GM04504 (cell line): Measurements from ENCODE around the gene ALPG.
"Not testable (repeated sequence)": the region's sequence is repeated elsewhere in the genome, so short reads cannot be mapped to it uniquely, and the experiment has no call there.

Experiments used
- DNase-seq: peaks from one replicate; pipeline ENCODE4 v3.0.0-alpha.2; 2012; ENCODE audit warnings: low read depth

ALPG gene

DNA sequence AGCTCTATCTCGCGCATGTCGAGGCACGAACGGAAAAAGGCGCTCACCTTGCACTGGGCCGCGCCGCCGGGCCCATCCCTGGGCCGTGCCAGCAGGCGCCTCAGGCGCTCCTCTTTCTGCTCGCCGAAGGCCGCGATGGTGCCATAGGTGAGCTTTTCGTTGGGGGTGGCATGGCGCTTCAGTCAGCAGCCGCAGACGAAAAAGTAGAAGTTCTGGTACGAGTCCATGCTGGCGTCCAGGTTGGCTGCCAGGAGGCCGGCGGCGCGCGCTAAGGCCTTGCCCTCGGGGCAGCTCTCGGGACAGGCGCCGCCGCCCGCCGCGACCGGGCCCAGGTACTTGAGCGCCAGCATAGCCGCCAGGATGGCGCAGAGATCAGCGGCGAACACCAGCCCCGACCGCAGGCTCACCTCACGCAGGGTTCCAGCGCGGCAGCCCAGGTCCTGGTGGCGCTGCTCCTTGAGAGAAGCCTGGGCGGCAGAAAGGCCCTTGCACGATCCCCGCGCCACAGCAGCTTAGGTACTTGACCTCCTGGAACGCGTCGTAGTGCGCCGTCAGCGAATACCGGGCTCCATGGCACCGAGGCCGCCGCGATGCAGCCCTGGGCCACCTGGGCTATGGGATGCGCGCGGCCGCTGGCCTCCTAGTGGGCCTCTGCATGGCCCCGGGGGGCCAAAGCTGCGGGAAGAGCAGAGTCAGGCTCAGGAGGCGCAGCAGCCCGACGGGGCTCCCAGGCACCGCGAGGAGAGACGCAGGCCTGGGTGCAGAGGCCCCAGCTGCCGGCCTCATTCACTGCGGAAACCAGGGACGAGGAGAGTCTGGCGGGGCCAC is 12.8 kb downstream of the ALPG start:
- no peak for DNase-seq

DNA sequence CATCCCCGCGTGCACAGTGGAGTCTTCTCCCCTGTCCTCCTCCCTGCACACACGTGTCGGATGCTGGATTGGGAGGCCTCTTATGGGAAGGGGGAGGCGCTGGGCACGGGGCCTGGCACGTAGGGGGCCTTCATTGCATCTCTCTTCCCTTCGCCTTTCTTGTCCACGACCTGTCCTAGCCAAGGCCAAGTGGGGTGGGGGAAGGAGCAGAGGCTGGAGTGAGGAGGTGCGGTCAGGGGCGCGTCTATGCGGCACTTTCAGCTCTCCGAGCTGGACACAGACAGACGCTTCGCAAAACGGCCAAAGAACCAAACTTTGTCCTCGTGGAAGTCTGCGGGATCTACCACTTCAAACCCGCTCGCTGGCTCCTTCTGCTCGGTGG is 13.4 kb downstream of the ALPG start:
- DNase-seq = no peak

DNA sequence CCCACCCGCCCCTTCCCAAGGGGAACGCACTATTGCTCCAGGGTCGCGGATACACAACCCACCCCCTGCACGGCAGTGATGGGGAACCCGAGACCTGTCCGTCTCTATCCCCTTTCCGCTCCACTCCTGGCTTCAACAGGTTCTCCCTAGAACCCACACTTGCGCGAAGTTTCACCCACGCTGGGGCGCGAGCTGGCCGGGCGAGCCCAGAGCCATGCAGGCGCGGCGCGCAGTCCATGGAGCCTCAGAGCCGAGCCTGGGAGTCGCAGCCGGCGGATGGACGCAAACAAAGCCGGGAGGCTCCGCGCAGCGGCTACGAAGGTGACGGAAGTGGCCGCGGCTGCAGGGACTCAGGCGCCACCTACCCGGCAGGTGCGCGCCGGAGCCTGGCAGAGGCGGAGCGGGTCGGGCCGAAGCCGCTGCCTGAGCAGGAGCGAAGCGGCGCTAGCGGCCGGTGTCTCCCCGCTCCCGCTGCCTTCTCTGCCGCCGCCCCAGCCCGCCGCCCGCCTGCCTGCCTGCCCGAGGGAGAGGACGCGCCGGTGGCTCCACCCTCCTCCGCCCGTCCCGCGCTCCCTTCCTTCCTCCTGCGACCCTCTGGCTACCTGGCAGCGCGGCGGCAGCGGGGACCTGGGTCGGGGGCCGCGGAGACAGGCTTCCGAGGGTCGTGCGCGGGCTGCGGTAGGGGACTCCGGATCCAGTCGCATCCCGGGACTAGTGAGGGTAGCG is 14.0 kb downstream of the ALPG start:
- DNase-seq = no peak

DNA sequence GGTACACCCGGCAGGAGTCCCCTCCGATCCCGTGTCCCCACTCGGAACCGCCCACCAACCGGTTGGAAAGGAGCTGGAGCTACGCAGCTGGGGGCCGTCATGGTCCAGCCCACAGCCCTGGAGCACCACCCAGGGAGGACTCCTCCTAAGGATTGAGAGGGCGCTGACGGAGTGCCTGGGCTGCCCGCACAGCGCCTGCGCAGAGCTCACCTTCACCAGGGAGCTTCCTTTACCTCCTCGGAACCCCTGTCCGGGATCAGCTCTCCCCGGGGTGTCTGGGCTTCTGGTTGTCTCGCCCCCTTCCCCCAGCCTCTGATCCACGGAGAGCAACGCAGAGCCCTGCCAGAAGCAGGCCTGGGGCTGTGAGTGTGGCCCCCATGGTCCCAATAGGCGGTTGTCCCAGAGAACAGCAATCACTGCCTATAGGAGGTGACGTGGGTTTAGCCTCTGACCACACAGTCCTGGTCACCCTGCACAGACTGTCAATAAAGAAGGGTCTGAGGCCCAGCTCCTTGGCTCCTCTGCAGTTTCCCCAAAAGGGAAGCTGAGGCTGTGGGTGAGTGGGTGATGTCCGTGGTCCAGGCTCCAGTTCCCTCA is 14.6 kb downstream of the ALPG start:
- no peak for DNase-seq

DNA sequence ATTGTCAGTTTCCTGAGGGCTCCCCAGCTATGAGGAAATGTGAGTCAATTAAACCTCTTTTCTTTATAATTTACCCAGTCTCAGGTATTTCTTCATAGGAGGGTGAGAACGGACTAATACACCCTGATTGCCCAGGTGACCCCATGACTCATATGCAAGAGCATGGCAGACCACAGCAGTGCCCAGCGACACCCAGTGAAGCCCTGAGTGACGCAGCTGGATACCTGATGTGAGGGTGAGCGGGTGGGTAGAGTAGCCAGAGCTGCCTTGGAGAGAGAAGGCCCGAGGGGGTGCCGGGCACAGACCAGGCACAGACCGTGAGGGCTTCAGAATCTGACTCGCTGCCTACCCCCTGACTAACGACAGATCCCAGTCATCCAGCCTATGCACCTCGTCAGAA is 15.4 kb downstream of the ALPG start:
- no peak for DNase-seq

DNA sequence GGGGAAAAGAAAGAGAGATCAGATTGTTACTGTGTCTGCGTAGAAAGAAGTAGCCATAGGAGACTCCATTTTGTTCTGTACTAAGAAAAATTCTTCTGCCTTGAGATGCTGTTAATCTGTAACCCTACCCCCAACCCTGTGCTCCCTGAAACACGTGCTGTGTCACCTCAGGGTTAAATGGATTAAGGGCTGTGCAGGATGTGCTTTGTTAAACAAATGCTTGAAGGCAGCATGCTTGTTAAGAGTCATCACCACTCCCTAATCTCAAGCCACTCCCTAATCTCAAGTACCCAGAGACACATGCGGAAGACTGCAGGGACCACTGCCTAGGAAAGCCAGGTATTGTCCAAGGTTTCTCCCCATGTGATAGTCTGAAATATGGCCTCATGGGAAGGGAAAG is 16.4 kb downstream of the ALPG start:
- DNase-seq = not testable (repeated sequence)

DNA sequence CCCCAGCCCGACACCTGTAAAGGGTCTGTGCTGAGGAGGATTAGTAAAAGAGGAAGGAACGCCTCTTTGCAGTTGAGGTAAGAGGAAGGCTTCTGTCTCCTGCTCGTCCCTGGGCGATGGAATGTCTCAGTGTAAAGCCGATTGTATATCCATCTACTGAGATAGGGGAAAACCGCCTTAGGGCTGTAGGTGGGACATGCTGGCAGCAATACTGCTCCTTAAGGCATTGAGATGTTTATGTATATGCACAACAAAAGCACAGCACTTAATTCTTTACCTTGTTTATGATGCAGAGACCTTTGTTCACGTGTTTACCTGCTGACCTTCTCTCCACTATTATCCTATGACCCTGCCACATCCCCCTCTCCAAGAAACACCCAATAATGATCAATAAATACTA is 16.8 kb downstream of the ALPG start:
- not testable (repeated sequence) for DNase-seq

DNA sequence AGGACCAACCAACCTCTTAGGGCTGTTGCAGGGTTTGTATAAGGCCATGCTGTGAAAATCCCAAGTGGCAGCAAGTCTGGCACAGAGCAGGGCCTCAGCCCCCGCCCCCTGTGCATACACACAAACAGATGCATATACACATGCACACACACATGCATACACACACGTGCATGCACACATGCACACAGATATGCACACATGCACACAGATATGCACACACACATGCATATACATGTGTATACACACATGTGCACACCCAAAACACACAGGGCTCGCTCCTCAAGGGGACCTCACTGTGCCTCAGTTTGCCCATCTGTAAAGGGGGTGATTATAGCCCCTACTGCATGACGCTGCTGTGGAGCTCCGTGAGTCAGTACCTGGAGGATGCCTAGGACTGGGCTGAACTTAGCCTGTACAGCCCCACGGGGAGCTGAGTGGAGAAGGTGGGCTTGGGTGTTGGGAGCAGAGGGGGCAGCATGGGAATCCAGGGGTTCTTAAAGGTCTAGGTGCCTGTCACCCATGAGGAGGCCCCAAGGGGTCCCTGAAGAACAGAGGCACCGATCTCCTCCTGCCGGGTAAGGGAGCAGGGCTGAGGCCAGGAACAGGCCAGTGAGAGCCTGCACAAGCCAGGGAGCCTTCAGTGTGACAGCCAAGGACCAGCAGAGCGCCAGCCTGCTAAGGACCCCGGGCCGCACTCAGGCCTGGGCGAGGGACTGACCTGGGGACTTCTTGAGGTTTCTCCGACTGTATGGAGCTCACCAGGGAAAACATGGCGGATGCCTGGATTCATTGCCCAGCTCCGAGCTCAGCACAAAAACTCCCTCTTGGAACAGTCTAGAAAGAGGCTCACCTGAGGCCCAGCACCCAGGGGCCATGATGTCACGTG is 25.3 kb downstream of the ALPG start:
- no peak for DNase-seq

DNA sequence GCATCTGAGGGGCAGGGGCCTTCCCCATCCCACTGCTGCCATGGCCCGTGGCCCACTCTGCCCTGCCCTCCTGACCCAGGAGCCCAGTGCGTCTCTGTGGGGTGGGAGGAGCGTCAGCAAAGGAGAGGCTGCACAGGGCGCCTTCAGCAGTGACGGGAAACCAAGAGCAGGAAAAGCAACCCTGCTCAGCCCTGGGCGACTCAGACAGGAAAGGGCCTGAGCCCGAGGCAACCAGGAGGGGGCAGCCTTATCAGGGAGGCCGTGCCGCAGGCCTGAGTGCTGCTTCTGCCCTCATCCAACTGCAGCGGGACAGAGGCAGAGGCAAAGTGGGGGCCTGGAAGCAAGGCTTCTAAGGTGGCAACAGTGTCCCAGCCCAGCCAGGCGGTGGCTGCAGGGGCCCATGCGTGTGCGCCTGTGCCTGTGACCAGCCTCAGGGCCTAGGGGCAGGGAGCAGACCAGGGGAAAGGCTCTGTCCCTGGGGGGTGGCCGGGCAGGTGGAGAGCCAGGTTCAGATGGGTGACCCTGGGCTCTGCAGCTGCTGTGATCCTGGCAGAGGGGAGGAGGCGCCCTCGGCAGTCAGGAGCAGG is 26.0 kb downstream of the ALPG start:
- DNase-seq = no peak

DNA sequence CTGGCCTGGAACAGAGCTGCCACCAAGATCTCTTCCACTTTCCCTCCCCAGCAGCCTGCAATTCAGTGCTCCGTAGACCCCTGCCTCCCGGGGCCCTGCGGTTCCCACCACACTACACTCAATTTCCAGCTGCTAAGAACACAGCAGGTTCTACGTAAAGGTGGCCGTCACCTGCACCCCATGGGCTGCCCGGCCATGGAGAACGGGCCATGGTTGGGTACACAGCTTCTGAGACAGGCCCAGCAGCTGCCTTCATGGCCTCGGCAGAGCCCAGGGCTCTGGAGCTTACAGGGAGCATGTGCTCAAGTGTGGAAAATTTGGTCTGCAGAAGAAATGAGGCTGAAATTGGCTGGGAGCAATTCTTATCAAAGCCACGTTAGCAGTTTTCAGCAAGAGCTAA is 27.0 kb downstream of the ALPG start:
- DNase-seq = not testable (repeated sequence)

DNA sequence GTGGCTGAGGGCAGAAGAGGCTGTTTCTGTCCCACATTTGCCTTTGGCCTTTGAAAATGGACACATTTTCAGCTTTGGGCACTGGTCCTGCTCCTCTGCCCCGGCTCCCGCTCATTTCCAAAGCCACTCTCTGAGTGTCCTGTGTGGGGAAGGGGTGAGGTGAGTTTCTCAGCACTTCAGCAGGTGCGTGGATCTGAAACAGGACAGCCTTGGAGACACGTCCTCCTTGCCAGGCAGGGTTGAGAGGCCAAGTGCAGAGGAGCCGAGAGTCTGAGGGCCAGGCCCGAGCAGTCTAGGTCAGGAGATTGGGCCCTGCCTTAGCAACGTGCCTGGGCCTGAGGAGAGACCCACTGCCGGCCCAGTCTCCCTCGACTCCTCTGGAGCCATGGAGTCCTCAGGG is 27.4 kb downstream of the ALPG start:
- DNase-seq = no peak

DNA sequence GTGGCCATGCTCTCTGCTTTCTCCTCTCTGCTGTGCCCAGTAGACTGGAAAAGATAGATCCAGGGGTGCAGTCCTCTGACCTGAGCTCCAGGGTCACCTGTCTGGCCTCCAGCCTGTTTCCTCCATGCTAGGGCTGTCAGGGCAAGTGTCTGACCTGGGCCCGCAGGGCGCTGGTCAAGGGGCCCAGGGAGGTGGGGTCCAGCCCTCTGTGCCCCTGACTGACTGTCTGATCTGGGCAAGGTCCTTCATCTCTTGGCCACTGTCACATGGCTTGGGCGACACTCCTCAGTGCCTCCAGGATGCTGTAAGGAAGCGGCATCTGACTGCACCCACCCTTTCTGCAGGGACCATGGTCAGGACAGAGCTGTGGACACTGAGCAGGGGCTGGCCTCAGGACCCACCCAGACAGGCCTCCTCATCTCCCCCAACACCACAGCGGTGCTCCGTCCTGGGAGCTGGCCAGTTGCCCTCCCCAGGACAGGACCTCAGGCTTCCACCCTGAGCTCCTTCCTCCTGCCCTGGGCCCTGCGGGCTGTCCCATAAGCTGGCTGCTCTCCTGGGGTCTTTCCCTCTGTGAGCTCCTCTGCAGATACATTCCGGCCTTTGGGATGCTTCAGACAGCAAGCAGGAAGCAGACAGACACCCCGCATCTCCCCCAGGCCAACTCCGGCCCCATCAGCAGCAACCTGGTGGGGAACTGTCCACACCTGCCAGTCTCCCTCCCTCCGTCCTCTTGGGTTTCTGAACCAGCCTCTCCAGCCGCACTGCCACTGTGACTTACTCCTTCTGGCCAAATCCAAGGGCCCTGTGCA is 28.1 kb downstream of the ALPG start:
- DNase-seq = no peak

DNA sequence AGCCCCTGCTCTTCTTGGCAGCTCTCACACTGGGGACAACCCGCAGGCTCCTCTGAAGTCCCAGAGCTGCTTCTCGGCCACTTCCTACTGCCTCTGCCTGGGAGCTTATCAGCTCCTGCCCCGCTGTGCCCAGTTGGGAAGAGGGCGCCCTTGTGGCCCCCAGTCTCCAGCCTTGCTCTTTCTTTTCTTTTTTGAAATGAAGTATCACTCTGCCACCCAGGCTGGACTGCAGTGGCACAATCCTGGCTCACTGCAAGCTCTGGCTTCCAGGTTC is 28.7 kb downstream of the ALPG start:
- no peak for DNase-seq

DNA sequence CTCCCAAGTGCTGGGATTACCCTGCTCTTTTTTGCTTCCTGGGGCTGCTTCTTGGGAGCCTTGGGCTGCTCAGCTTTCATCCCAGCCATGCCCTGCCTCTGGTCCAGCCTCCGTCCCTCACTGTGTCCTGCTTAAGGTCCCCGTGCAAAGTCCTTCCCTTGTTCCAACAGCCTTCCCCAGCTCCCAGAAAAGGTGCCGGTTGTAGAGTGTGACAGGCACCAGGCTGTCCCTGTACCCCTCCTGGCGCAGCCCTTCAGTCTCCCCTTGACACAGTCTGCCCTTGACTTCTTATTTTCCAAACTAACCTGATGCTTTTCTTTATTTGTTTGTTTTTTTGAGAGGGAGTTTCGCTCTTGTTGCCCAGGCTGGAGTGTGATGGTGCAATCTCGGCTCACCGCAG is 29.2 kb downstream of the ALPG start:
- no peak for DNase-seq

DNA sequence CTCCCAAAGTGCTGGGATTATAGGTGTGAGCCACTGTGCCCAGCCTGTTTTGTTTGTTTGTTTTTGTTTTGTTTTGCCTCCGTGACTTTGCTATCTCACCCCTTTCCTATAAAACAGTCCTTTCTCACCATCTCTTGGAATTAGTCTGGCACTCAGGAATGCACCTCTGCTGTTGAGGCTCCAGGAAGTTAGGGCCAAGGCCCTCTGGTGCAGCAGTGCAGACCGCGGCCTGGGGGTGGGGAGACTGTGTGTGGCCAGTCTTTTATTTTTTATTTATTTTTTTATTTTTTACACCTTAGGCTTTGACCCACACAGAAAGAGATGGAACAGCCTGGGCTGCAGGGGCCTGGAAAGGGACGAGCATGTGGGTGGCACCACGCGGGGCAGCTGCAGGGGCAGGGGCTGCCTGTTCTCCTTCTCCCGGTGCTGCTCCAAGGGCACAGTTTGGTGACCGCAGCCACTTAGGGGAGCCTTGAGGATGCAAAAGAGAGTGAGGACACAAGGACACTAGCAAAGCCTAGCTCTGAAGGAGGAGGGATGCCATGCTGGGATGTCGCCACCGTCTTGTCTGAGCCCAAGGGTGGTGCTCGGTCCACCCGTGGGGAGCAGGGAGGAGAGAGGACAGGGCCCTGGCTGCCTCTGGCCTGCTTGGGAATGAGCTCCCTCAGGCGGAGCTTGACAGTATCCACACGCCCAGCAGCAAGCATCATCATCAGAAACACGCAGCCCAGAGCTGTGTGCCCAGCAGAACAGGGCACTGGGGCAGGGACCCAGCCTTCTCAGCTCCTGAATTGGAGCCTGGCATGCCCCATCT is 29.9 kb downstream of the ALPG start:
- no peak for DNase-seq

DNA sequence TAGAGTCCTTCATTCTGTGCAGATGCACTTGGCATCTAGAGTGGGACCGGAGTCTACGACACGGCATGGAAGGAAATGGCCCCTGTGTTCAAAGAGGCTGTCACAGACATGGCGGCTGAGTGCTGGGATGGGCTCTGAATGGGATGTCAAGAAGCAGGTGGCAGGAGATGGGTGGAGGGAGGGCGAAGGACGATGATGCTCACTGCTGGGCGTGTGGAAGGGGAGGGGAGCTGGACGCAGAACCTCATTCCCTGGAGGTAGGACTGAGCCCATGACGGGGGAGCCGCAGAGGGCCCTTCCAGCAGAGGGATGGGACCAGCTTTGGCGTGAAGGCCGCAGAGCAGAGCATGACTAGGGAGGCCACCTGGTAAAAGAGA is 30.5 kb downstream of the ALPG start:
- DNase-seq = no peak

DNA sequence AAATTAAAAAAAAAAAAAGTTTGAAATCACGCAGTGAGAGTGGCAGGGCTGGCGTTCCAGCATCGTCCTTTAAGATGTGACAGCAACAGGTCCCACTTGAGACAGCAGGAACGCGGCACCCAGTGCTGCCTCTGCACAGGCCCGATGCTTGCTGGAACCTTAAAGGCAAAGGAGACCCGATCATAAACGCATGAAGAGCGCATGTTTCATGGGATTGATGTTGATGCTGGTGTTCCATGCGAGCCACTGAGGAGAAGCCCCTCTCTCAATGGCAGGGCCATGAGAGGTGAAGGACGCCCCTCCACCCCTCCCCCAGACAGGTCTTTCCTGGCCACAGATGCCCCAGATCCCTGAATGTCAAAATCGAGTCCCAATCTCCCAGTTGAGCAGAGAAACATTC is 31.4 kb downstream of the ALPG start:
- no peak for DNase-seq

DNA sequence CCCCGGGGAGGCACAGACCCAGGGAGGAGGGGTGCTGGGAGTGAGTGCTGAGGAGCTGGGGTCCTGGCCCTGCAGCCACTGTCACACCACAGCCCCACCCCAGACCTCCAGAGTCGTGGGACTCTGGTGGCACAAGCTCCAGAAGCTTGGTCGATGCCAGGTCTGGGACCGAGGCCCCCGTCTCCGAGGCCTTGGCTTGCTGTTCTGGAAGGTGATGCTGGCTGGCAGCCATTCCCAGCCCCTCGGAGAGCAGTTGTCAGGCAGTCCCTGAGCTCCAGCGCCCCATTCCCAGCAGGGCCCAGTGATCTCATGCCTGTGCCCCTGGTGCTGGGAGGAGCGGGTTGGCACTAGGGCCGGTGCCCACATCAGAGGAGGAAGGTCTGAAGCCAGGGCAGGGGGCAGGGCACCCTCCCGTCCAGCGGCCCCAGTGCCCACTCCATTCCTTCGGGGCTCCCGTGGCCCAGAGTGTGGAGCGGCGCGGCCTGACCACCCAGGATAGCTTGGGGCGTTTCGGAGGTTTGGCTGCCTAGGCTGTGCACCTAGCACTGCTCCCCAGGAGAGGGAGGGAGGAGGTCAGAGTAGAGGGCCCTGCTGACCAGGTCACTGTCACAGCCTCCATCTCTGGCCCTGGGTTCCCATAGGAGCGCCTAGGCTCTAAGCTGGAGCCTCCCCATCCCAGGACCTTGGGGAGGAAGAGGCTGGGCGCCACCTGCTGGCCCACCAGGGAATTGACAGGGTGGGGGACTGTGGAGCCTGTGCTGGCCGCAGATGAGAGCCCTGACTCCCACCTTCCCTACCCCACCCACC is 32.5 kb downstream of the ALPG start:
- DNase-seq = no peak

DNA sequence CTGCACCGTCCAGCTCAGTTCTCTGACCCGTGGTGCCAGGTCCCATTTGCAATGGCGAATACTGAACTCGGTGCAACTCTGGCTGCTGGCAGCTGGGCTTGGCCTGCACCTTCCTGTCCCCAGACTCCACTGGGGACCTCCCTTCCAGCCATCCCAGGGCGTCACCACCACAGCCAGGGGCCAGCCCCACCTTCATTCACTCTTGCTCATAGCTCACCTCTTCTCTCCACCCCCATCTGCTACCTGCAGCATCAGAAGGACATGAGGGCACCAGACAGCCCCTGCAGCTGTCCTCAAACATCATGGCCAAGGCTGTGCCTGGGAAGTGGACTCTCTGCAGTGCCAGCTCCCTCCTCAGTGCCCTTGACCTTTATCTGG is 33.1 kb downstream of the ALPG start:
- no peak for DNase-seq
